OCI-M1 (cell line): ENCODE results near the gene AKT3.
"Not testable (repeated sequence)": the region's sequence is repeated elsewhere in the genome, so short reads cannot be mapped to it uniquely, and the experiment has no call there.

Source experiments
- DNase-seq: peaks from one replicate; lab custom pipeline; 2025; lab: John Stamatoyannopoulos, UW

AKT3 gene

GRCh38 chr1:243850202-243850451, at the start of gene AKT3:
Gene AKT3, minus strand, starts transcription at chr1:243850243. Its CDS starts 7,073 bp downstream, at chr1:243843170.
- peak; percentile 35 for DNase-seq

GRCh38 chr1:243898278-243898677, 48.2 kb upstream of the AKT3 start:
- no peak for DNase-seq

DNA sequence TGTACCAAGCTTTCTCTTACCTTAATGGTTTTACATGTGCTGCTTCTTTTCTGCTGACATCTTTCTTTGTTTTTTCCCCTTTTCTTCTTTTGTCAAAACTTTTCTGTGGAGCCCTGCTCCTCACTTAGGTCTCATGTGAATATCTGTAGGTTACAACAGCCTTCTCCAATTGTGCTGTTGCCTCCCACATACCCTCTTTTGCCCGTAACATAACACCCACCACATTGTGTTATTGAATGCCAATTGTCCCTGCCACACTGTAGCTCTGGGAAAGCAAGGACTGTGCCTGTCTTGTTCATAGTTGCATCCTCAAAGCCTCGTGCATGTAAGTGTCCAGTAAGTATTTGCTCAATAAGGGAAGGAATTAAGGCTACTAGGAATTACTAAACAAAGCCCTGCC, 46.3 kb upstream of the AKT3 start:
- DNase-seq: no peak

GRCh38 chr1:243892456-243892855, 42.4 kb upstream of the AKT3 start:
- DNase-seq: no peak

- DNase-seq: no peak
Observed at GRCh38 chr1:243890576-243890975, 40.5 kb upstream of the AKT3 start.

DNA sequence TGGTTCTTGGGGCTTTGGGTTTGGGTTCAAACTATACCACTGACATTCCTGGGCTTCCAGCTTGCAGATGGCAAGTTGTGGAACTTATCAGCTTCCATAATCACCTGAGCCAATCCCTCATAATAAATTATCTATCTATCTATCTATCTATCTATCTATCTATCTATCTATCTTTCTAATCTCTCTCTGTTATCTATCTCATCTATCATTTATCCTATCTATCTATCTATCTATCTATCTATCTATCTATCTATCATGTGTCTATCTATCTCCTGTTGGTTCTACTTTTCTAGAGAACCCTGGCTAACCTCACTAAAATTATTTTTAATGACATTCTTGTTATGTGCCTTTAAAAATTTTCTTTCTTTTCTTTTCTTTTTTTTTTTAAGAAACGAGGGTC, 35.8 kb upstream of the AKT3 start:
- DNase-seq: no peak

- no peak for DNase-seq
Observed at GRCh38 chr1:243884603-243885002, 34.6 kb upstream of the AKT3 start.

DNA sequence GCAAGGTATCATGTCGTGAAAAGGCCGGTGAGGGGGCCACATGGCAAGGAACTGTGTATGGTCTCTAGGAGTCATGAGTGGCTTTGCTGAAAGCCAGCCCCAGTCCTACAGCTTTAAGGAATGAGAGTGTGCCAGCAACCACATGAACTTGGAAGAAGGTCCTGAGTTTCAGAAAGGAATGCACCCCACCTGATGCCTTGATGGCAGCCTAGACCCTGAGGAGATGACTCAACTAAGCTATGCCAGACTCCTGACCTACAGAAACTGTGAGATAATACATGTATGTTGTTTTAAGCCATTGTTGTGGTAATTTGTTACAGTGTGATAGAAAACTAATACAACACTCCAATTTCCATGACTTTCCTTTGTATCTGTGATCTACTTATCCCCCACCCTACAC, 33.5 kb upstream of the AKT3 start:
- DNase-seq: no peak

DNA sequence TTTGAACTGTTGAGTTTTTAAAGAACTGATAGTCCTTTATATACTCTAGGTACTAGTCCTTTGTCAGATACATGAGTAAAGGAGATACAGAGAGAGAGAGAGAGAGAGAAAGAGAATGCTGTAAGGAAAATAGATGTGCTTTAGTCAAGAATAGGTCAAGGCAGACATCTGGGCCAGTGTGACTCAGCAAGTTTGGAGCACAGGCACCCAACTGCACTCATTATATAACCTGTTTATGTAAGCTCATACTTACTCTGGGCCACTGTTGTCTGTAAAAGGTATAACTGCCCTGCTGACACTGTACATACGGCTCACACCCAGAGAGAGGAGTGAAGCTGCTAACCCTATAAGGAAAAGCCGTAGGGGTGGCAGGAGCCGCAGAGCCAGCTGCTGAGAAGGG, 32.2 kb upstream of the AKT3 start:
- no peak for DNase-seq

- not testable (repeated sequence) for DNase-seq
Observed at GRCh38 chr1:243877058-243877457, 27.0 kb upstream of the AKT3 start.

DNA sequence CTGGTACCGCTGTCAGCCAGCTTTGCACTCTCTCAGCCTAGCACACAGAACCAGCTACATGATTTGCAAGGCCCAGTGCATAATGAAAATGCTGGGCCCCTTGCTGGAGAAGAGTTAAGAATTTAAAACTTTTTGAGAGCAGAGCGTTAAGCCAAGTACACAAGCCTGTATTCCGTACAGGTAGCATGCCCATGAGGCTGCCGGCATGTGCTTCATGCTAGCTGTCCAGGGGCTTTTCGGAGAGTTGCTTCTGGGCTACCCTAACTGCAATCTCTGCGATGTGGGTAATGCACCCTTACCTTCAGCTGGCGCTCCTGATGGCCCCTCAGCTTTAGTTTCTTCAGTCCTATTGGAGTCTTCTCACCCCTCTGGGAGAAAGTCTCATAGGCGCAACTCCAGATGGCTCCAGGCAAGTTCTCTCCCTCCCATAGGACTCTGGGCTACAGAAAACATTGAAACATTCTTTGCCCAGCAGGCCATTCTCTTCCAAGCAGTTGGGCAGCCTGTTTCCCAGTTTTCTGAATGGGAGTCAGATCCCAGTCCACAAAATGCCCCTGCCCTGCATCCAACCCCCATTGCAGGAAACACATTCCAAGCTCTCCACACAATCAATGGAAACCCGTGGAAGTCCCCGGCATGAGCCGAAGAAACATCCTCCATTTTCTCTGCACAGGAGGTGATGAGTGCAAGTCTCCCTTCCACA, 5.7 kb upstream of the AKT3 start:
- DNase-seq: no peak

- no peak for DNase-seq
Observed at GRCh38 chr1:243851765-243852164, 1.7 kb upstream of the AKT3 start.

GRCh38 chr1:243851257-243851756, 1.3 kb upstream of the AKT3 start:
- DNase-seq: no peak

DNA sequence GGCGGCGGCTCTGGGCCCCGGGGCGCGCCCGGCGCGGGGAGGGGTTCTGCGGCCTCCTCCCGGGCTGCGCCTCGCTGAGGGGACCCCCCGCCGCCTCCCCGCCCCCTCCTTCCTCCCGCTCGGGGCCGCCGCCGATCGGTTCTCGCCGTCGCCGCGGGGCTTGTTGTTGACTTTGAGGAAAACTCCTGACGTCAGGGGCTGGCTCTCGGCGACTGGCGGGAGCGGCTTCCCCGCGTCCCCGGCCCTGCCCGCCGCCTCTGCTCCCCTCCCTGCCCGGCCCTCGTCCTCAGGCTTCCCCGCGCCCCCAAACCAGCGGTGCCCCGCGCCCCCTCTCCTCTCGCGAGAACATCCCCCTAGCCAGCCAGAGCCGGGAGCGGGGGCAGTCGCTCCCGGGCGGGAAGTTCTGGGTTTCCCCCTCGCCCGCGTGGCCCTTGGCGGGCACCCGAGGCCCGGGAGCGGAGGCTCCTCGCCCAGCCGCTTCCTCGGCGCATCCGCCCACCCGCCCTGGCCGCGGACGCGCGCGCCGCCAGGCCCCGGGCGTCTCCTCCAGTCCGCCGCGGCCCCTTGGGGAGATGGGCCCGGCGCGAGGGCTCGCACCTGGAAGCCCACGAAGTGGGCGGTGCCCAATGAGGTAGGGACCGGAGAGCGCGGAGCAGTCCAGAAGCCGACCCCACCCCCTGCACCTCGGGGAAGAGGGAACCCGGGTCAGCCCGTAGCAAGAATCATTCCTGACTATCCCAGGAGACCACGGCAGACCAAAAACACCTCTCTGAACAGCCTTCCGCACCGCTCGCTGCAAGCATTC, 611 bp upstream of the AKT3 start:
- peak; percentile 33 for DNase-seq

- no peak for DNase-seq
Observed at GRCh38 chr1:243849421-243850201, 432 bp downstream of the AKT3 start.

- no peak for DNase-seq
Observed at GRCh38 chr1:243848858-243849420, 1.1 kb downstream of the AKT3 start.

DNA sequence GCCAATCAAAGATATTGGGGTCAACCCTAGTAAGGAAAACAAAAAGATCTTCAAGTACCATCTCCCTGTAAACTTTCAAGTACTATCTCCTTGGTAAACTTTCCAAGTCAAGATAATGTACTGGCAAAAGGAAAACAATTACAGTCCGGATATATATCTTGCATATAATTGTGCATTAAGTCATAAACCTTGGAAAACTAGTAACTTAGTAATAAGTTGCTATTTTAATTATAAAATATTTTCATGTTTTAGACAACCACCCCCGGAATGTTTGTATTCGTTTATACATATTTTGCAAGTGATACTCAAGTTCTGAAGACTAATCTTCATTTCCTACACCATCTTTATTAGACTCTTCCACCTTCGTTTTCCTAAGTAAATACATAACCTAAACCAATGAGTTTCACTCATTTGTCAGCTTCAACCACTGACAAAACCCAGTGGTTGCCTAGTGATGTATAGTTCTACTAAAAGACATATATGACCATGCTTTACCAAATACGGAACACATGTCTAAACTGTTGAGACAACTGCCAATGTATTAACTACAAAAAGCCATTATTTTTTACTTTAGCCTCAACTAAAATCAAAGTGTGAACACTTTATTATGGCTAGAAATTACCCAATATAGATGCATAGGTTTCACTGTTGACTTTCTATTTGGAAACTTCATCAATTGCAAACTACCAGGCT, 1.7 kb downstream of the AKT3 start:
- no peak for DNase-seq

GRCh38 chr1:243846761-243847160, 3.3 kb downstream of the AKT3 start:
- no peak for DNase-seq

DNA sequence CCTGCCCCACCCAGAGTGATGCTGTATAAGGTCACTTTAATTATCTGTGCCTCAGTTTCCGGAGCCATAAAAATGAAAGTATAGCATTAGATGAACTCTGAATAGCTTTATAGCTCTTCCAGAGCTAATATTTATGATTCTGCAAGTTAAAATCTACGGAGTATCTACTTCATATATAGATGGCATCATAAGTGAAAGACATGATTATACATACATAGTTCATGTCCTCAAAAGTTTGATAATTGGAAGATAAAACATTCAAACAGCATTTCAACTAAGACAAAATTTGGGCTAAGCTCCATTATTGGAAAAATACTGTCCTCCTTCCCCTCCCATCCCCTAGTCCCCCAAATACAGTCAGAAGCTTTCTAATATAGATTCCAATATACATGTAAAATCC, 4.2 kb downstream of the AKT3 start:
- DNase-seq: no peak

- no peak for DNase-seq
Observed at GRCh38 chr1:243844186-243844585, 5.9 kb downstream of the AKT3 start.

GRCh38 chr1:243842978-243843511, 7.0 kb downstream of the AKT3 start:
- DNase-seq: no peak

DNA sequence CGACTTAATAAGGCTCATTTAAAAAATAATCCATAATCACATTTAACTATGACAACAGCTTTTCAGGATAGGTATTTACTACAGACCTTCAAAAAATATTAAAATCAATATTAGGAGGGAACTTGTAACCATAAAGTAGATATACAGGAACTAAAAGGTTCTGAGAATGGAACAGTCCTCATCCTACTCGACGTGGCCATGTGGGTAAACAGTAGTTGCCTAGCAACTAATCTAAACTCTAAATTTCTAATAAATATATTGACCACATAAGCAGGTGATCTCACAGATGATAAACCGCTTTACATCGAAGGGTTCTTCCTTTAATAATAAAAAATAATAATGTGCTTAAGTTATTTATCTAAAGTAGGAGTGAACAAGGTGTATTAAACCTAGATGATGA, 7.9 kb downstream of the AKT3 start:
- DNase-seq: no peak
